ENCODE results near the gene PRKCQ. TPM values are rescaled to one million over a fixed set of nuclear protein-coding genes. Genes with fewer than 3 reads are reported as not detected.
"Not testable (repeated sequence)": the region's sequence is repeated elsewhere in the genome, so short reads cannot be mapped to it uniquely, and the experiment has no call there.

Gene PRKCQ
- total RNA-seq, 2 donors from 2014 or later = 55.3 to 79.0 TPM

- Mint-ChIP-seq H3K4me1 (ENCODE audit: low read depth in 2 of 2) (peaks cover 58 to 63% of the 10 kb centered on the region in 2 donors), H3K27me3 (no peaks in the 10 kb centered on the region), H3K36me3 (peaks cover 63% of the 10 kb centered on the region), H3K4me3 (no peak overlapping the region), H3K9me3 (no peaks in the 10 kb centered on the region), H3K27ac (peak overlapping the region; percentile 100)
- ATAC-seq (no peak), DNase-seq (ENCODE audit: low spot score) (no peak)
Observed at GRCh38 chr10:6478722-6479121, 101.4 kb downstream of the PRKCQ start.

- DNase-seq (ENCODE audit: low spot score) (no peak), ATAC-seq (no peak)
- H3K27ac Mint-ChIP-seq = peak overlapping the region; percentile 100
- H3K36me3 Mint-ChIP-seq = peaks cover 50% of the 10 kb centered on the region
- H3K27me3 Mint-ChIP-seq = no peaks in the 10 kb centered on the region
- H3K9me3 Mint-ChIP-seq = no peaks in the 10 kb centered on the region
- peak overlapping the region; percentile 2 for H3K4me3 Mint-ChIP-seq
- H3K4me1 Mint-ChIP-seq (ENCODE audit: low read depth in 2 of 2) = peaks cover 56 to 63% of the 10 kb centered on the region in 2 donors
Observed at GRCh38 chr10:6476989-6477388, 103.1 kb downstream of the PRKCQ start.

GRCh38 chr10:6474871-6475270, 105.2 kb downstream of the PRKCQ start:
- DNase-seq (ENCODE audit: low spot score) = no peak
- peak overlapping the region; percentile 99 for H3K4me3 Mint-ChIP-seq
- peaks cover 74 to 75% of the 10 kb centered on the region in 2 donors for H3K4me1 Mint-ChIP-seq (ENCODE audit: low read depth in 2 of 2)
- peak overlapping the region; percentile 100 for H3K27ac Mint-ChIP-seq
- peaks cover 52% of the 10 kb centered on the region for H3K36me3 Mint-ChIP-seq
- ATAC-seq = no peak
- peaks cover 7% of the 10 kb centered on the region for H3K9me3 Mint-ChIP-seq
- H3K27me3 Mint-ChIP-seq = no peaks in the 10 kb centered on the region

GRCh38 chr10:6473901-6474370, 106.1 kb downstream of the PRKCQ start:
- no peaks in the 10 kb centered on the region for H3K27me3 Mint-ChIP-seq
- DNase-seq (ENCODE audit: low spot score) (peak; percentile 69), ATAC-seq (peak; percentile 85 to 89)
- H3K4me3 Mint-ChIP-seq = peak overlapping the region; percentile 99
- H3K9me3 Mint-ChIP-seq = peaks cover 8% of the 10 kb centered on the region
- peaks cover 57% of the 10 kb centered on the region for H3K36me3 Mint-ChIP-seq
- H3K27ac Mint-ChIP-seq = peak overlapping the region; percentile 100
- H3K4me1 Mint-ChIP-seq (ENCODE audit: low read depth in 2 of 2) = peaks cover 77 to 83% of the 10 kb centered on the region in 2 donors

GRCh38 chr10:6473430-6473829, 106.6 kb downstream of the PRKCQ start:
- Mint-ChIP-seq H3K27me3 (no peaks in the 10 kb centered on the region), H3K36me3 (peaks cover 52% of the 10 kb centered on the region), H3K4me1 (ENCODE audit: low read depth in 2 of 2) (peaks cover 77 to 79% of the 10 kb centered on the region in 2 donors), H3K27ac (peak overlapping the region; percentile 100), H3K9me3 (peaks cover 8% of the 10 kb centered on the region), H3K4me3 (peak overlapping the region; percentile 99)
- ATAC-seq (peak; percentile 87 to 89), DNase-seq (ENCODE audit: low spot score) (peak; percentile 82)

- not testable (repeated sequence) for H3K9me3 Mint-ChIP-seq; DNase-seq (ENCODE audit: low spot score); ATAC-seq; H3K27me3 Mint-ChIP-seq
- Mint-ChIP-seq H3K4me1 (ENCODE audit: low read depth in 2 of 2) (peaks cover 73 to 75% of the 10 kb centered on the region in 2 donors), H3K27ac (peak overlapping the region; percentile 100), H3K36me3 (peaks cover 45% of the 10 kb centered on the region), H3K4me3 (peak overlapping the region; percentile 99)
Observed at GRCh38 chr10:6472710-6473005, 107.4 kb downstream of the PRKCQ start.

GRCh38 chr10:6470894-6471618, 109.0 kb downstream of the PRKCQ start:
- Mint-ChIP-seq H3K36me3 (peaks cover 47% of the 10 kb centered on the region), H3K27ac (peak overlapping the region; percentile 100), H3K4me3 (peak overlapping the region; percentile 99), H3K4me1 (ENCODE audit: low read depth in 2 of 2) (peaks cover 69 to 73% of the 10 kb centered on the region in 2 donors), H3K27me3 (no peaks in the 10 kb centered on the region), H3K9me3 (peaks cover 8% of the 10 kb centered on the region)
- ATAC-seq = no peak
- no peak for DNase-seq (ENCODE audit: low spot score)

GRCh38 chr10:6469661-6470060, 110.4 kb downstream of the PRKCQ start:
- H3K9me3 Mint-ChIP-seq = peaks cover 8% of the 10 kb centered on the region
- H3K36me3 Mint-ChIP-seq = peaks cover 49% of the 10 kb centered on the region
- DNase-seq (ENCODE audit: low spot score) (no peak), ATAC-seq (no peak)
- H3K4me1 Mint-ChIP-seq (ENCODE audit: low read depth in 2 of 2) = peaks cover 60 to 65% of the 10 kb centered on the region in 2 donors
- no peaks in the 10 kb centered on the region for H3K27me3 Mint-ChIP-seq
- H3K27ac Mint-ChIP-seq = peak overlapping the region; percentile 100
- H3K4me3 Mint-ChIP-seq = peak overlapping the region; percentile 99

- Mint-ChIP-seq H3K36me3 (peaks cover 51% of the 10 kb centered on the region), H3K4me1 (ENCODE audit: low read depth in 2 of 2) (peaks cover 33 to 34% of the 10 kb centered on the region in 2 donors), H3K4me3 (no peak overlapping the region), H3K9me3 (peaks cover 9% of the 10 kb centered on the region), H3K27ac (peak overlapping the region; percentile 61 to 77), H3K27me3 (no peaks in the 10 kb centered on the region)
- ATAC-seq (no peak), DNase-seq (ENCODE audit: low spot score) (no peak)
Observed at GRCh38 chr10:6465854-6466601, 114.0 kb downstream of the PRKCQ start.

GRCh38 chr10:6465437-6465836, 114.6 kb downstream of the PRKCQ start:
- Mint-ChIP-seq H3K9me3 (peaks cover 12% of the 10 kb centered on the region), H3K4me3 (no peak overlapping the region), H3K36me3 (peaks cover 51% of the 10 kb centered on the region), H3K27me3 (no peaks in the 10 kb centered on the region), H3K27ac (peak overlapping the region; percentile 61 to 77), H3K4me1 (ENCODE audit: low read depth in 2 of 2) (peaks cover 32% of the 10 kb centered on the region in 2 donors)
- ATAC-seq (no peak), DNase-seq (ENCODE audit: low spot score) (no peak)

GRCh38 chr10:6464862-6465430, 115.1 kb downstream of the PRKCQ start:
- no peak for DNase-seq (ENCODE audit: low spot score)
- Mint-ChIP-seq H3K4me3 (no peak overlapping the region), H3K4me1 (ENCODE audit: low read depth in 2 of 2) (peaks cover 27% of the 10 kb centered on the region in 2 donors), H3K9me3 (peaks cover 7% of the 10 kb centered on the region), H3K27me3 (no peaks in the 10 kb centered on the region), H3K27ac (no peak overlapping the region), H3K36me3 (peaks cover 50% of the 10 kb centered on the region)
- ATAC-seq = no peak

GRCh38 chr10:6463366-6463765, 116.7 kb downstream of the PRKCQ start:
- Mint-ChIP-seq H3K27me3 (no peaks in the 10 kb centered on the region), H3K4me1 (ENCODE audit: low read depth in 2 of 2) (peaks cover 23 to 34% of the 10 kb centered on the region in 2 donors), H3K36me3 (peaks cover 55% of the 10 kb centered on the region), H3K9me3 (peaks cover 5% of the 10 kb centered on the region), H3K27ac (no peak overlapping the region), H3K4me3 (no peak overlapping the region)
- no peak for DNase-seq (ENCODE audit: low spot score)
- no peak for ATAC-seq

GRCh38 chr10:6461961-6462360, 118.1 kb downstream of the PRKCQ start:
- Mint-ChIP-seq H3K4me1 (ENCODE audit: low read depth in 2 of 2) (peaks cover 25 to 40% of the 10 kb centered on the region in 2 donors), H3K4me3 (no peak overlapping the region), H3K27ac (peak overlapping the region; percentile 7 to 10), H3K9me3 (peaks cover 5% of the 10 kb centered on the region), H3K36me3 (peaks cover 59% of the 10 kb centered on the region), H3K27me3 (no peaks in the 10 kb centered on the region)
- DNase-seq (ENCODE audit: low spot score) (no peak), ATAC-seq (no peak)
